Gastrocnemius medialis (tissue), 4 donors: ENCODE data around the gene ITCH. TPM values are rescaled to one million over a fixed set of nuclear protein-coding genes. Genes with fewer than 3 reads are reported as not detected.
"Not testable (repeated sequence)": the region's sequence is repeated elsewhere in the genome, so short reads cannot be mapped to it uniquely, and the experiment has no call there.

Experiments used
- ATAC-seq, 2 donors: fragments of 150-250 bp; one replicate each; pipeline ENCODE4 v1.9.1; 2016
- DNase-seq, 2 donors: peaks; one replicate each; pipeline ENCODE4 v3.0.0-alpha.2; 2019
- H3K27ac ChIP-seq, 4 donors: fragments of 200-600 bp; sonication (generic); 1 replicate in 1 of 4; 2 replicates in 3 of 4; pipeline ENCODE4 v1.5.1; 2016 to 2018; ENCODE audit warnings: mild to moderate bottlenecking in 2 of 4, moderate library complexity in 1 of 4
- H3K27me3 ChIP-seq, 3 donors: fragments of 200-600 bp; sonication (generic) in 2 of 3; 1 replicate in 1 of 3; 2 replicates in 2 of 3; pipeline versions ENCODE4 v1.5.1 to v1.6.0; 2016 to 2019; ENCODE audit warnings: mild to moderate bottlenecking in 1 of 3, moderate library complexity in 1 of 3
- H3K36me3 ChIP-seq, 2 donors: fragments of 200-600 bp; sonication (generic) in 1 of 2; one replicate each; pipeline ENCODE4 v1.5.1; 2017 to 2018
- H3K4me1 ChIP-seq, 2 donors: fragments of 200-600 bp; sonication (generic) in 1 of 2; one replicate each; pipeline ENCODE4 v1.5.1; 2016 to 2017; ENCODE audit warnings: mild to moderate bottlenecking in 2 of 2
- H3K4me3 ChIP-seq, 4 donors: fragments of 200-600 bp; sonication (generic) in 3 of 4; 1 replicate in 1 of 4; 2 replicates in 3 of 4; pipeline ENCODE4 v1.5.1; 2016 to 2019; ENCODE audit warnings: mild to moderate bottlenecking in 2 of 4
- H3K9me3 ChIP-seq, 3 donors: fragments of 200-600 bp; sonication (generic) in 2 of 3; 1 replicate in 1 of 3; 2 replicates in 2 of 3; pipeline ENCODE4 v1.5.1; 2016 to 2019
- POLR2A ChIP-seq, 2 donors: fragments of 450-650 bp; IDR thresholded peaks; one replicate each; pipeline ENCODE4 v1.6.1; 2017; ENCODE audit warnings: antibody characterized with exemption in 2 of 2, mild to moderate bottlenecking in 2 of 2, moderate library complexity in 2 of 2
- in situ Hi-C, 4 donors: fragments of 200-750 bp; cut with MboI; loops; one replicate each; pipeline versions ENCODE4 v1.15.0 to v1.8.0; 2017; ENCODE audit warnings: low sequenced_read_pairs in 4 of 4
- intact Hi-C: fragments of 100-400 bp; cut with DNase I; formaldehyde crosslinking; loops from one replicate; pipeline ENCODE4 v1.15.1; 2023; ENCODE audit warnings: low total_unique reads
- total RNA-seq, 4 donors: library from RNA; depleted of rRNA; stranded (reverse); fragments of >200 nt; gene quantifications; one replicate each; pipeline versions ENCODE4 v1.1.0 to v1.2.3, GENCODE V29; 2016
- TF ChIP-seq, protein P1 (sequence below), 5 experiments: fragments of 450-650 bp in 3 of 5; fragments of 200-600 bp in 2 of 5; sonication (generic) in 2 of 5; IDR thresholded peaks in 4 of 5; conservative IDR thresholded peaks in 1 of 5; 1 replicate in 4 of 5; 2 replicates in 1 of 5; pipeline ENCODE4 v1.5.1; 2016 to 2019; ENCODE audit warnings: antibody characterized with exemption in 5 of 5, mild to moderate bottlenecking in 3 of 5, moderate library complexity in 3 of 5

ITCH gene
- total RNA-seq, 4 donors from 2014 or later, result 32.9 to 55.2 (median 52.0) TPM

DNA sequence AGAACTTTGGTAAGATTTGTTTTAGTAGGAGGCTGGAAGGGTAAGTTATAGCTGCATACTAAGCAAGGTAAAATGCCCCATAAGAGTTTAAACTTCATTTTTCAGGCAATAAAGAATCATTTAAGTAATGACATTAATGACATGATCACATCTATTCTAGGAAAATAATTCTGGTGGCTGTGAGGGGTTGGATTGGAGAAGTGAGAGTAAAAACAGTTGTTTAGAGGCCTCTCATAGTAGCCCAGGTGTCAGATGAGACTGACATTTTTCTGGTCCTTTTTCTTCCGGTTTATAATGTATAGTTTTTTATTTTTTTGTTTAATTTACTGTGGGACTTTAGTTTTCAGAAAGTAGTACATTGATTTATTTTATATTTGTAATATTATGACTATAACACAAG, 40.8 kb downstream of the ITCH start:
- H3K27me3 ChIP-seq, result no peaks in the 10 kb centered on the region
- H3K4me1 ChIP-seq, result peaks cover 0 to 10% of the 10 kb centered on the region in 2 donors
- no peak overlapping the region for H3K27ac ChIP-seq
- DNase-seq (no peak), ATAC-seq (no peak)
- no peak for TF ChIP-seq POLR2A (IDR thresholded peaks at IDR 0.05)
- TF ChIP-seq, protein P1, sequence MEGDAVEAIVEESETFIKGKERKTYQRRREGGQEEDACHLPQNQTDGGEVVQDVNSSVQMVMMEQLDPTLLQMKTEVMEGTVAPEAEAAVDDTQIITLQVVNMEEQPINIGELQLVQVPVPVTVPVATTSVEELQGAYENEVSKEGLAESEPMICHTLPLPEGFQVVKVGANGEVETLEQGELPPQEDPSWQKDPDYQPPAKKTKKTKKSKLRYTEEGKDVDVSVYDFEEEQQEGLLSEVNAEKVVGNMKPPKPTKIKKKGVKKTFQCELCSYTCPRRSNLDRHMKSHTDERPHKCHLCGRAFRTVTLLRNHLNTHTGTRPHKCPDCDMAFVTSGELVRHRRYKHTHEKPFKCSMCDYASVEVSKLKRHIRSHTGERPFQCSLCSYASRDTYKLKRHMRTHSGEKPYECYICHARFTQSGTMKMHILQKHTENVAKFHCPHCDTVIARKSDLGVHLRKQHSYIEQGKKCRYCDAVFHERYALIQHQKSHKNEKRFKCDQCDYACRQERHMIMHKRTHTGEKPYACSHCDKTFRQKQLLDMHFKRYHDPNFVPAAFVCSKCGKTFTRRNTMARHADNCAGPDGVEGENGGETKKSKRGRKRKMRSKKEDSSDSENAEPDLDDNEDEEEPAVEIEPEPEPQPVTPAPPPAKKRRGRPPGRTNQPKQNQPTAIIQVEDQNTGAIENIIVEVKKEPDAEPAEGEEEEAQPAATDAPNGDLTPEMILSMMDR (IDR thresholded peaks at IDR 0.05 in 4 of 5, conservative IDR thresholded peaks at IDR 0.05 in 1 of 5), result no peak
- H3K4me3 ChIP-seq, result no peak overlapping the region
- H3K36me3 ChIP-seq, result peaks cover 0 to 5% of the 10 kb centered on the region in 2 donors
- H3K9me3 ChIP-seq, result no peaks in the 10 kb centered on the region
- intact Hi-C loops, result no loop called here
- in situ Hi-C loops, result no loop called here

DNA sequence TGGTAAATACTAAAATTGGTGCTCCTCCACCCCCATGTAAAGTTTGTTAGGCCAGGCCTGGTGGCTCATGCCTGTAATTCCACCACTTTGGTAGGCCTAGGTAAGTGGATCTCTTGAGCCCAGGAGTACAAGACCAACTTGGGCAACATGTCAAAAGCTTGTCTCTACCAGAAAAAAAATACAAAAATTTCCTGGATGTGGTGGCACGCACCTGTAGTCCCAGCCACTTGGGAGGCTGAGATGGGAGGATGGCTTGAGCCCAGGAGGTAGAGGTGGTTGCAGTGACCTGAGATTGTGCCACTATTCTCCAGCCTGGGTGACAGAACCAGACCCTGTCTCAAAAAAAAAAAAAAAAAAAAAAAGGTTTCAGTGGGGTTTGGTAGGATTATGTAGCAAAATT, 41.7 kb downstream of the ITCH start:
- intact Hi-C loops, result no loop called here
- in situ Hi-C loops, result no loop called here
- no peaks in the 10 kb centered on the region for H3K27me3 ChIP-seq
- H3K4me3 ChIP-seq, result no peak overlapping the region
- H3K36me3 ChIP-seq, result peaks cover 0 to 13% of the 10 kb centered on the region in 2 donors
- TF ChIP-seq, protein P1 (IDR thresholded peaks at IDR 0.05 in 4 of 5, conservative IDR thresholded peaks at IDR 0.05 in 1 of 5), result no peak
- TF ChIP-seq POLR2A (IDR thresholded peaks at IDR 0.05), result no peak
- ATAC-seq, result no peak
- no peak for DNase-seq
- H3K4me1 ChIP-seq, result peaks cover 0 to 10% of the 10 kb centered on the region in 2 donors
- H3K27ac ChIP-seq, result no peak overlapping the region
- no peaks in the 10 kb centered on the region for H3K9me3 ChIP-seq

- intact Hi-C loops, H3K4me3 ChIP-seq, H3K27ac ChIP-seq, DNase-seq, H3K4me1 ChIP-seq, H3K27me3 ChIP-seq, in situ Hi-C loops, ATAC-seq, H3K9me3 ChIP-seq: not testable (repeated sequence)
- peaks cover 0 to 13% of the 10 kb centered on the region in 2 donors for H3K36me3 ChIP-seq
Observed at GRCh38 chr20:34405247-34405651, 42.2 kb downstream of the ITCH start.

DNA sequence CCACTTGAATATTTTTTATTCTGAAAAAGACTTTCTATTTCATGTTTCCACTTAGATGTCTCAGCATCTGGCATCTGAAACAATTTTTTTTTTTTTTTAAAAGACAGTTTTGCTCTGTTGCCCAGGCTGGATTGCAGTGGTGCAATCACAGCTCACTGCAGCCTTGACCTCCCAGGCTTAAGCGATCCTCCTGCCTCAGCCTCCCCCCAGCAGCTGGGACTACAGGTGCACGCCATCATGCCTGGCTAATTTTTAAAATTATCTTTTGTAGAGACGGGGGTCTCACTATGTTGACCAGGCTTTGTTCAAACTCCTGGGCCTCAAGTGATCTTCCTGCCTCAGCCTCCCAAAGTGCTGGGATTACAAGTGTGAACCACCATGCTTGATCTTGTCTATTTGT, 42.9 kb downstream of the ITCH start:
- H3K9me3 ChIP-seq, intact Hi-C loops, H3K27ac ChIP-seq, H3K27me3 ChIP-seq, ATAC-seq, DNase-seq, H3K4me1 ChIP-seq, in situ Hi-C loops, H3K4me3 ChIP-seq: not testable (repeated sequence)
- peaks cover 0 to 13% of the 10 kb centered on the region in 2 donors for H3K36me3 ChIP-seq

DNA sequence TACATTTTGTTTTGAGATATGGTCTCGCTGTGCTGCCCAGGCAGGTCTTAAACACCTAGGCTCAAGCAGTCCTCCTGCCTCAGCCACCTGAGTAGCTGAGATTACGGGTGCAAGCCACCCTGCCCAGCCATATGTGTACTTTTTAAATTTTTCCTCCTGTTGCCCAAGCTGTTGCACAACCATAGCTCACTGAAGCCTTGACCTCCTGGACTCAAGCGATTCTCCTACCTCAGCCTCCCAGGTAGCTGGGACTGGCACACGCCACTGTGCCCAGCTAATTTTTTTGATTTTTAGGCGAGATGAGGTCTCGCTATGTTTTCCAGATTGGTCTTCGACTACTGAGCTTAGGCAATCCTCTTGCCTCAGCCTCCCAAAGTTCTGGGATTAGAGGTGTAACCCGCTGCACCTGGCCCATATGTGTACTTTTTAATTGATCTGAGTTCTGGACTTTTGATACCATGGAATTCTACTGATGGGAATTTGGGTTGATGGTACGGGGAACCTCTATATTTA, 44.9 kb downstream of the ITCH start:
- intact Hi-C loops, result no loop called here
- ATAC-seq (no peak), DNase-seq (no peak)
- Histone ChIP-seq H3K27ac (no peak overlapping the region), H3K9me3 (no peaks in the 10 kb centered on the region), H3K36me3 (peaks cover 0 to 18% of the 10 kb centered on the region in 2 donors), H3K4me3 (no peak overlapping the region), H3K4me1 (peaks cover 9 to 10% of the 10 kb centered on the region in 2 donors), H3K27me3 (no peaks in the 10 kb centered on the region)
- TF ChIP-seq POLR2A (IDR thresholded peaks at IDR 0.05), result no peak
- TF ChIP-seq, protein P1 (IDR thresholded peaks at IDR 0.05 in 4 of 5, conservative IDR thresholded peaks at IDR 0.05 in 1 of 5), result no peak
- in situ Hi-C loops, result no loop called here

DNA sequence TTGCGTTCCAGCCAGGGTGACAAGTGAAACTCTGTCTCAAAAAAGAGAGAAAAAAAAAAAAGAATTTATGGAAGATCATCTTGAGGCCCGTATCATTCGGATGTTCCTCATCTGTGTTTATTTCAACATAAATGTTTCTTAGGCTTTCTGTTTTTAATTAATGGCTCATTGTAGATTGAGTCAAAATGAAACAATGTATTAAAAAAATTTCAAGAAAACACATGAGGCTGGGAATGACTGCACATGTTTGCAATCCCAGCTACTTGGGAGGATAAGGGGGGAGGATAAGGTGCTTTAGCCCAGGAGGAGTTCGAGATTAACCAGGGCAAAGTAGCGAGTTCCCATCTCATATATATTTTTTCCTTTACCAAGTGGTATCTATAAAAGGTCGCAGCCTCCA, 47.3 kb downstream of the ITCH start:
- Histone ChIP-seq H3K36me3 (peaks cover 0 to 38% of the 10 kb centered on the region in 2 donors), H3K27ac (no peak overlapping the region), H3K9me3 (no peaks in the 10 kb centered on the region), H3K4me1 (peaks cover 11 to 13% of the 10 kb centered on the region in 2 donors), H3K4me3 (no peak overlapping the region), H3K27me3 (no peaks in the 10 kb centered on the region)
- no peak for TF ChIP-seq POLR2A (IDR thresholded peaks at IDR 0.05)
- TF ChIP-seq, protein P1 (IDR thresholded peaks at IDR 0.05 in 4 of 5, conservative IDR thresholded peaks at IDR 0.05 in 1 of 5), result no peak
- DNase-seq (no peak), ATAC-seq (no peak)
- intact Hi-C loops, result no loop called here
- in situ Hi-C loops, result no loop called here
